NCI-H2196 (cell line): ENCODE results near the gene CDYL.

Experiments
- DNase-seq: peaks from one replicate; lab custom pipeline; 2025; ENCODE audit not compliant: unreplicated experiment; lab: John Stamatoyannopoulos, UW

CDYL gene

DNA sequence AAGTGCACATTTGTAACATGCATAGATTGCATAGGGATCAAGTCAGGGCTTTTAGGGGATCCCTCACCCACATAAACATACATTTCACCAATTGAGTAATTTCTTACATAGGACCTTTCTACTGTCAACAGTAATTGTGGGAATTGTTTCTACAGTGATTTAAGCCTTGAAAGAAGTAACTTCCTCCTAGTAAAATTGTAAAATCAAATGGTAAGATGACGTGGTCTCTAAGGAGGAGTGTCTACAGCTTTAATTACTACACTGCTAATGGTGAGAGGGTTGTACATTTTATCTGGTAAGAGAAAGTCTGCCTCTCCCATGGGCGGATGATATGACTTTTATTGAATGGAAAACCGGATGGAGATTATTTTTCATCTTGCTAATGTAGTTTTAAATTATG, 129.6 kb downstream of the CDYL start:
- DNase-seq, result no peak

DNA sequence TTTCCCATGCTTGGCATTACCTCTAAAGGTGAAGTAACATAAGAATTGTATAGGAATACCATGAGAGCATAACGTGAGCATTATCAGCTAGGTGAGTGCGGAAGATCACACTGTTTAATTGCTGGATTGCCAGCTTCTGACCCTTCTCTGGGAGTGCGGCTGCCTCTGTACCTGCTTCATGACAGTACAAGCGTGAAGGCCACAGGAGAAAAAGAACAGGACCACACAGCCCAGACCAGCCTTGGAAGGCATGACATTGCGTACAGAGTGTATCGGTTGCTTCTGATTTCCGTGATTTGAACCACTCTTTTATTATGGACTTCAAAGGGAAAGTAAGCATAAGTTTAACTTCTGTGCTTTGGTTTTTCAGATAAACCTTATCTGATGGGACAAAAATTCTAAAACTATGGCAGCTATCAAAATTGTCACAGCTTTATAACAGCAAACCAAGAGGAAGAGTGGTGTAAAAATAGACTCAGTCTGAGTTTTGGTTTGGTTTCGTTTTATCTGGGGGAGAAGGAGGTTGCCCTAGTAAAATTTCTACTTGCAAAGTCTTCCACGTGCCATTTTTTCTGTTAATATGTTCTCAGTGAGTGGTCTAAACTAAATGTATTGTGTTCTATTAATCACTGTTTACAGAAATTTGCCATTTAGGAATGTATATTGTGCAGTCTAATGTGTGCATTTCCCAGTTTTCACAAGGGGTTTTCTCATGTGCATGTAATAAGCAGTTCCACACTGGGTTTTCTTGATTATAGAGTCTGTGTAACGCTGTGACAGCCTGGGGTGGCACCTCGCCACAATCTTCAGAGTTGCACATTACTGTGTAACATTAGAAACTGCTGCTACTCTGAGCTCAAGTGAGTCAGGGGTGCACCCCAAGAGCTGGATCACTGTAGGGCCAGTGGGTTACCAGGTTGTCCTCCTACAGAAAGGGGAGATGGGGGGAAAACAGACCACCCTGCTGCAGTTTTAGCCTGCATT, 130.4 kb downstream of the CDYL start:
- DNase-seq, result no peak

DNA sequence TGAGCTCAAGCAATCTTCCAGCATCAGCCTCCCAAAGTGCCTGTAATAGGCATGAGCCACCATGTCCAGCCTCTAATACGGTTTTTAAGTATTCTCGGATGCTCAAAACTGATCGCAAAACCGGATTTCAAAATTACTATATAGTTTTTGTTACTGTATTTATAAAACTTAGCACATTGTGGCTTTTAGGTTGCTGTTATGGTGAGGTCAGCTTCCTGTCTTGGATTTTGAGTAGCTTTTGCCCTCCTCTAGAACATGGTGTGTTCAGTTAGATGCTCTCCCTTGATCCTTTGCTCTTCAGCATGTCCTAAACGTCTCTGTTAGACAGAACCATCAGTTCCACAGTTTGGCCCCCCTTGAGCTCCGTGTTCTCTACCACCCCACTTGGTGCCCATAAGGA, 131.4 kb downstream of the CDYL start:
- DNase-seq, result no peak

DNA sequence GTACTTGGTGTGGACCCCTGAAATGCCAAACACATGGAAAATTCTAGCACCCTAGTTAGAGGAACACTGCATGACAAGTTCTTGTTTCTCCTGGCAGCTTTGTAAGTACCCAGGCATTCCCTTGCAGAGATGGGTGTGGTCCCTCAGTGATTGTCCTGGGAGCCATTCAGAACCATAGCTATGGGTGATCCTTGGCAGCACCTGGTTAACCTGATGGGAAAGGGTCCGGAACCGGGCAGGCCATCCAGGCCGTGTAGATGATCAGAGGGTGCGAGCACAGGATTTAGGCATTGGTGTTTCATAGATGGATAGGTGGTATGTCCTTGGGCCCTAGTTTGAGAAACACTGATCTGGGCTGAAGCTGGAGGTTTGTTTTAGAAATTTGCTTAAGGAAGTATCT, 131.9 kb downstream of the CDYL start:
- DNase-seq, result no peak

DNA sequence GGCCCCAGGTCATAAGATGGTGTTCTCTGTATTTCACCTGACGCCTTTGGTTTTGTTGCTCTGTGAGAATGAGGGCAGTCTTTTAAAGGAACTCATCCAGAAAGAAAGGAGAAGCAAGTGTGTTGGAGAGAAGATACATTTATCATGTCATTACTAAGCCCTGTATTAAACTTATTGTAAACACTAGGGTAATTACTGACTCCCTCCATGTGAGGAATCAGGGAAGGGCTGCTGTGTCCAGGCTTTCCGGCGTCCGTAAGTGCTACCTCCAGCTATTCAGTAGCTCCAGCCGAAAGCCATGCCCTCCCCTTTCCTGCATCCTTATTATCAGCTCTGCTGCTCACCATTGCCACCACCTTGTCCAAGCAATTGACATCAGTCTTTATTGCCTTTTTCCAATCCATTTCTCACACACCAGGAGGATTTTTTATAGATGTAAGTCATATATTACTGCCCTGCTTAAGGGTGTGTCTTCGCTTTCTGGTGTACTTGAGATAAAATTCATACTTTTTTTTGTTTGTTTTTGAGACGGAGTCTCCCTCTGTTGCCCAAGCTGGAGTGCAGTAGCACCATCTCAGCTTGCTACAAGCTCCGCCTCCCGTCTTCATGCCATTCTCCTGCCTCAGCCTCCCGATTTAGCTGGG, 133.0 kb downstream of the CDYL start:
- DNase-seq, result no peak

DNA sequence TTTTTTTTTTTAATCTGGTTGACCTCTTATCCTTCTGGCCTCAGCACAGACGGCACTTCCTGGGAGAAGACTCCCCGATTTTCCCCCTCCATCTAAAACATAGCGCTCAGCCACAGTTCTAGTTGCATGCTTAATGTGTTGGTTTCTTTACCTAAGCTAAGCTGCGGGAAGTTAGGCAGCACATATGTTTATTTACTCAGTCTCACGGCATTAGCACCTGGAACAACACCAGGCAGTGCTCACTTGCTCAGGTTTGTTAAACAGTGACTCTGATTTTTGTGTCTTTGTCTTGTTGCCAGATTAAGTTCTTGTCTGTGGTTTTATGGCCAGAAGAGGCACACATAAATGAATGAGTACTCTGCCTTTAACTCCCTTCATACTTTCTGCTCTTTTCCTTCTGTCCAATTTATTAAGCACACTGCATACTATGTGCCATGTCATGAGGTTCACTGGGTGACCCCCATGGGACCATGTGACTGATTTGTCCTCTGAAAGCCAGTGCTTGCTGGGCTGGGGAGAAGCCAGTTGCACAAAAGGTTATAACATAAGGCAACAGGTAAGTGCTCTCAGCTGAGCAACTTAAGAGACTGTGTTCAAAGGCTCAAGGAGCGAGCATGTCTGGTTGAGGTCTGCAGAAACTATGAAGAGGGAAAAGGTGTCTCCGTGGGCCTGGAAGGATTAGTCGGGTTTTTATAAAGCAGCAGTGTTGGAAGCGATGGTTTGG, 134.0 kb downstream of the CDYL start:
- DNase-seq, result peak; percentile 16

DNA sequence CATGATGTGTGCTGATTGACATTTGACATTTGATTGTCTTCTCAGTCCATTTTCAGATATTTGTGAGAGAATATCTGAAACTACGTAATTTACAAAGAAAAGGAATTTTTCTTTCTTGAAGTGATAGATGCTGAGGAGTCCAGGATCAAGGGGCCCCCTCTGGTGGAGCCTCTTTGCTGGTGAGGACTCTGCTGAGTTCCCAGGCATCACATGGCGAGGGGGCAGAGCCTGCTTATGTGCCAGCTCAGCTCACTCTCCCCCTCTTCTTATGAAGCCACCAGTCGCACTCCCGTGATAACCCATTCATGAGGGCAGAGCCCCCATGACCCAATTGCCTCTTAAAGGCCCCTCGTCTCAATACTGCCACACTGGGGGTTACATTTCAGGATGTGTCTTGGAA, 136.4 kb downstream of the CDYL start:
- no peak for DNase-seq

DNA sequence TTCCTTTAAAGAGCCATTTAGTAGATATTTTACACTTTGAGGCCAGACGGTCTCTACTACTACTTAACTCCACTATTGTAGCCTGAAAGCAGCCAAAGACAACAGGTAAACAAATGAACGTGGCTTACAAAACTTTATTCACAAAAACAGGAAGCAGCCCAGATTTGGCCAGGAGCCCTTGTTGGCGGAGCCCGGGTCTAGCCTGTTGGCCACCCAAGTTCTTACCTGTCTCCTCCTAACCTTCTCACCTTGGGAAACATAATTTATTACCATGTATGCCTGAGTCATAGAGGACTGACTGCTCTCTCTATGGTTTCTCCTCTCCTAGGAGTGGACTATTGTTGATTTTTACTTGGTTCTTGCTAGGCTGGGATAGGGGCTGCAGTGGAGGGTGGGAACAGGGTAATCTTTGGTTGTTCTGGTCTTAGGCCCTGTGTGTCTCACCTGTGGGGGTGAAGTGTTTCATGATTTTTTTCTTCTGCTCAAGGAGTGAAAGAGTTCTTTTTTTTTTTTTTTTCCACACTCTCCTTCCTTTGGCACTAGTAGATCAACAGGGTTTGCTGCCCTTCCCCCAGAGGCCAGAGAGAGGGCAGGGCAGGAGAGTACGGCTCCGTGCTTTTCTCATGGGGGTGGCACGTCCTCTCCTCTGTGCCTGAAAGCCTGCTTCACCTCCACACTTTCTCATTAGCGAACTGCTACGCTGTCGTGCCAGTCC, 137.7 kb downstream of the CDYL start:
- no peak for DNase-seq

DNA sequence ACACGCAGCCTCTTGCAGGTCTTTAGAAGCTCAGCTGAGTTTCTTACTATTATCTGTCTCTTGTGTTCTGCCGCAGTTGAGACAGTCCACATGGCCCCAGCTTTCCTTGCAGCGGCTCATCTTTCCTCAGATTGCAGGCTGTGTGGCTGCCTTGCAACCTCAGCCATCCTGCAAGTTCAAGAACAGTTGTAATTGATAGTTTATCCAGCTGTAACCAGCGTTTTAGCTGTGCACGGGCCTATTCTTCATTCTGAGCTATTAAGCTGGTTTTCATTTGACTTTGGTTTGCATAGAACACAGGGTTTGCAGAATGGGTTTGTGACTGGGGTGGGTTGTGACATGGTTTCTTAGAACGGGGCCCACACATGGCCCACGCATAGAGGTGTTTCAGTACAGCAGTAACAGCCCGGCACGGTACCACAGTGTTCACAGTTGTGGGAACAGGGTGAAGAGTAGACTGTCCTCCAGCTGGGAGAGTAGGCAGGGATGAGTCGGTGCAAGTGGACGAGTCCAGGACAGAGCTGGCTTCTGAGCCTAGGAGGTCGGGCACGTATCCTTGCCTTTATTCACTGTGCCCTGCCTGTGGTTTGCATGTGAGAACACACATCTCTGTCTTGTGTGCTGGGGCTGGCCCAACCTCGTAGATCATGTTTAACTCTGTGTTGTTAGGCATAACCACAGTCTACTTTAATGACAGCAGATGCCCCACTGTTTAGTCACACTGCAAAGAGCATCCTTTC, 138.4 kb downstream of the CDYL start:
- DNase-seq, result no peak

DNA sequence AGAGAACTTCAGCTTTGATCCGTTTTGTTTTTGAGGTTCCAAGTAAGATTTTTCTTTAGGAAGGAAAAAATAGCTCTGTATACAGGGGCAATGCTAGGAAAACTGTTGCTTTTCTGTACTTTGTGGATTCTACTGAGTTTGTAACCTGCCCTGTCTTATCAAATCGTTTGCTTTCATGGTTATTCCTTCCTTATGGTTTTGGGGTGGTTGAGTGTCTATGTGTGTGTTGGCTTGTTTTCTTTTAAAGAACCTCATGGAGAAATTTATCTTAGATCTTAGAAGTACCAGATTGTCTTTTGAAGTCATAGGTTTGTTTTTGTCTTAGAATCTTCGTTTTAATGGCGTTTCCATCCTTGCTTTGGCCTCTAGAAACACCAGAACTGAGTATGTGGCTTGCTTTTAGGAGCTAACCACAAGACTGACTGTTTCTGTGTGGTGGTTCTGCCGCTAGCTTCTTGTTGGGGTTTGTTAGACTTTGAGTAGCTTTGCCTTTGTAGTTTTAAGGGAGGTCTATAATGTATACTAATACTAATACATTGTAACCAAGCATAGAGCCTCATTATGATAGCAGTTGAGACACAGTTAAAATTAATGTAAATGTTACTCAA, 140.9 kb downstream of the CDYL start:
- DNase-seq, result no peak

DNA sequence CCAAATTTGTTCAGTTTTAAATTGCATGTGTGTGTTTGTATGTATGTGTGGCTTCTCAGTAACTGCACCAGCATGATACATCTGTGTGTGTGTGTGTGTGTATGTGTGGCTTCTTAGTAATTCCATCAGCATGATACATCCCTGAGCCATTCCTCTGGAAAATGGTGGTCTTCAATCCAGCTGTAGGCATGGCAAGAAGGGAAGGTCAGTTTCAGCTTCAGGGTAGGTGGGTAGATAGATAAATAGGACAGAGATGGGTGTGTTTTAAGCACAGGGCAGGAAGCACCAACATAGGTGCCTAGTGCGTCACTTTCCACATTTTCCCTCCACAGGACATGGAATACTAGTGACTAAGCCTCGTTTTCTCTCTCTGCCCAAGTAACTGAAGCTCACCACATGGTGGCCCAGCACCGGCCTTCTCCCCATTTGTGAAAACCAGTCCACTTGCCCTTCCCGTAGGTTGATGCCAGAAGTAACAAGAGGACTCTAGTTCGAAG, 144.8 kb downstream of the CDYL start:
- no peak for DNase-seq

DNA sequence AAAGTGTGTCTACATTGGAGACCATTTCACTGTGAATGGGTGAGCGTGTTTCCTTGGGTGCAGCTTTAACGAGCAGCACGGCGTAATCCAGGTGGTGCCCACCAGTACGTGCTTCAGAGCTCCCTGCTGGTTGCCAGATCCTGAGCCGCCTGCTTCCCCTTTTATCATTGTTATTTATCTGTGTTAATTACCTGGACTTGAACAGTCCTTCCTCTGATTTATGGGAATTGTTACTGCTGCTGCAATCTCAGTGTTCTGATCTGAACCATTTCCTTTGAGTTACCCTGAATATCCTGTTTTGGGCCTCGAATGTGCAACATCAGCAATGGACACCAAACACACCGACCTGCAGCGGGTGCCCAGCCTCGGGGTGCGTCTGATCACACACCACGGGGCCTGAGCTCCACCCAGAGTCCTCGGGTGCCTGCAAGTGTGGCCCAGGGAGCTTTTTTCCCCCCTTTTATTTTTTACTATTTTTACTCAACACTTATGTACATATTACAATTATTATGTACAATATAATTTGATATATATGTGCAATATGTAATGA, 146.4 kb downstream of the CDYL start:
- no peak for DNase-seq

DNA sequence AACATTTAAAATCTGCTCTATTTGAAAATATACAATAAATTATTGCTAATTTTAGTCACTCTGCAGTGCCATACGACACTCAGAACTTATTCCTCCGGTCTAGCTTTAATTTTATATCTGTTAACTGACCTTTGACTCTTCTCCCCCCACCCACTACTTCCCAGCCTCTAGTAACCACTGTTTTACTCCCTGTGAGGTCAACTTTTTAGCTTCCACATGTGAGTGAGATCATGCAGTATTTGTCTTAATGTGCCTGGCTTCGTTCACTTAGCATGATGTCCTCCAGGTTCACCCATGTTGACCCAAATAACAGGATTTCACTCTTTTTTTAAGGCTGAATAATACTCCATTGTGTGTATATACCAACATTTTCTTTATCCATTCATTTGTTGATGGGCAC, 146.9 kb downstream of the CDYL start:
- no peak for DNase-seq

DNA sequence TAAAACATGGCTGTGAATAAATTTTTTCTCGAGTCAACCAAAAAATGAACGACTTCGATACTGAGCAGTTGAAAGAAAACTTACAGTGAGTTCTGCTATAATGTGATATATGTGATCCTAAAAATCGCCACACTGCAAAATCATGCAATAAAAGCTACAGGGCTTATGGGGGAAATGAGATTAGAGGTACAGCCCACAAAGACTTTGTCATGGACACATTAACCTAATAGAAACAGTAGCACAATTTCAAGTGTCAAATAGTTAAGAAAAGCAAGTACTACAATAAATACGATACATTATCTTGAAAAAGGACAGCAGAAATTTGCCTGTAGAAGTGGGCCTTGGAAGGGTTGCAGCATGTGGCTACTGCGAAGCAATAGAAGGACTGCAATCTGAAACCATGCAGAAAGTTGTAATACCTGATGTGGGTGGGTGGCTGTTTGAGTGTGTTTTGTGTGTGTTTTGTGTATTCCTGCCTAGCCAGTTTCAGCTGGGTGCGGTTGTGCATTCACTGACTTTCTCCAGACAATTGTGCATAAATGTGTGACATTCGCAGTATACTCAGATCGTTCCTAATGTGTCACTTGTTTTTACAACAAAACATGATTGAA, 148.6 kb downstream of the CDYL start:
- DNase-seq, result no peak

DNA sequence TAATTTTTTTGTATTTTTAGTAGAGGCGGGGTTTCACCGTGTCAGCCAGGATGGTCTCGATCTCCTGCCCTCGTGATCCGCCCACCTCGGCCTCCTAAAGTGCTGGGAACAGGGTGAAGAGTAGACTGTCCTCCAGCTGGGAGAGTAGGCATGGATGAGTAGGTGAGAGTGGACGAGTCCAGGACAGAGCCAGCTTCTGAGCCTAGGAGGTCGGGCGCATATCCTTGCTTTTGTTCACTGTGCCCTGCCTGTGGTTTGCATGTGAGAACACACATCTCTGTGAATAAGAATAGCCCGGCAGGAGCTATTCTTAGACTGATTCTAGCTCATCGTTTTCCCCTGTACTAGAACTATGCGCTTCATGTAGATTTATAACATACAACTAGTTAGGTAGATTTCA, 149.4 kb downstream of the CDYL start:
- no peak for DNase-seq

DNA sequence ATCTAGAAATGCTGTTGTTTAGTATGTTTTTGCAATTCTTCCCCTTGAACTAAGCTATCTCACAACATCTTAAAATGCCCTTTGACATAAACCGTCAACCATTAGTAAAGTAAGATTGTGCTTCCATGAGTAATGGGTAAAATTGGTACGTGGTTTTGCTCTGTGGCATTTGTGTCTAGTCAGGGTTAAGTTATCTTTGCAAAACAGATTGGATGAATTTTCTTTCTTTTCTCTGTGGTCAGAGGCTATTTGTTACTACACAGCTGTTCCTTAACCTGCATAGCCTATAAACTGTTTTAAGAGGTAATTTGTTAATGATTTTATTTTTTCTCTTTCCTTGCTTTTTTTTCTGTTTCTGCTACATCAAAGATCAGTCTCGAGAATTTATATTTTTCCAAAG, 152.2 kb downstream of the CDYL start:
- DNase-seq, result no peak

DNA sequence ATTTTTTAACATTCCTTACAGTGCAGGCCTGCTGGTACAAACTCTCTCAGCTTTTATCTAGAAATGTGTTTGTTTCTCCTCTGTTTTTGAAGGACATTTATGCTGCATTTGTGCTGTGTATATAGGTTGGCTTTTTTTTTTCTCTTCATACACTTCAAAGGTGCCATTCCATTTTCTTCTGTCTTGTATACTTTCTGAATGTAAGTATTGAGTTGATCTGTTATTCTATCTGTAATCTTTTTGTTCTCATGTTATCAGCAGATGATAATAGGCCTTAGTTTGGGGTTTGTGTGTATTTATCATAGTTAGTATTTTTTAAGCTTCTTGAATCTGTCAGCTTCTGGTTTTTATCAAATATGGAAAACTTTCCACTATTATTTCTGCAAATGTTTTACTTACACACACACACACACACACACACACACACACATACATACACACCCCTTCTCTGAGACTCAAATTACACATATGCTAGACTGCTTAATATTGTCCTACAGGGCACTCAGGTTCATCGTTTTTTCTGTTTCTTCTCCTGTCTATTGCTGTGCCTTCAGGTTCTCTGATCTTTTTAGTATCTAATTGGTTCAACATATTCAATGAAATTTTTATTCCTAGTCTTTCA, 153.0 kb downstream of the CDYL start:
- no peak for DNase-seq

DNA sequence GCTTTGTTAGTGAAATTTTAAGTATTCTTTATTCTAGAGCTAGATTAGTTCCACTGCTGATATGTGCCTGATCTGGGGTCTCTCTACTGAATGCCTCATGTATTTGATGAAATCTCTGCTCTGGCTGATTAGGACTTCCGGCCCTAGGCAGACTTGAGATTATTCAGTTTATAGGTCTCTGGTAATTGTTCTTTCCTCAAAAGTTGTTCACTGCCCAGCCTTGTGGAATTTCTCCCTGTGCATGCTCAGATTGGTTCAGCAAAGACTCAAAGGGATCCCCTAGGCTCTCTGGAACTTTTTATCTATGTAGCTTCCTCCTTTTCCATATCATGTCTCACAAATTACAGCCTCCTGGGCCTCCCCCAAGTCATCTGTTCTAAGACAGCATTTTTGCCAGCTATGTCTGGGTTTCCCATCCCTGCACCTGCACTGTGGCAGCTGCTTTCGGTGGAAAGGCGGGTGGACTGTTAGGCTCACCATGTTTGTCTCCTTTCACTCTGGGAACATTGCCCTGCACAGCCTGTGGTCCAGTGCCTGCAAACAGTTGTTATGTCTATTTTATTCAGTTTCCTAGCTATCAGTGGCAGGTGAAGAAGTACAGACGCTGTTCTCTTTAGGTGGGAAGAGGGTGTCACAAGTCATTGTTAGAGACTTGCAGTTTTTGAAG, 154.0 kb downstream of the CDYL start:
- no peak for DNase-seq
